NCI-H2029 (cell line): ENCODE measurements around the gene FAM117B.

Experiments
- DNase-seq: peaks from one replicate; lab custom pipeline; 2025; lab: John Stamatoyannopoulos, UW

The FAM117B gene

GRCh38 chr2:202814226-202814625 is 179.5 kb downstream of the FAM117B start:
- no peak for DNase-seq

DNA sequence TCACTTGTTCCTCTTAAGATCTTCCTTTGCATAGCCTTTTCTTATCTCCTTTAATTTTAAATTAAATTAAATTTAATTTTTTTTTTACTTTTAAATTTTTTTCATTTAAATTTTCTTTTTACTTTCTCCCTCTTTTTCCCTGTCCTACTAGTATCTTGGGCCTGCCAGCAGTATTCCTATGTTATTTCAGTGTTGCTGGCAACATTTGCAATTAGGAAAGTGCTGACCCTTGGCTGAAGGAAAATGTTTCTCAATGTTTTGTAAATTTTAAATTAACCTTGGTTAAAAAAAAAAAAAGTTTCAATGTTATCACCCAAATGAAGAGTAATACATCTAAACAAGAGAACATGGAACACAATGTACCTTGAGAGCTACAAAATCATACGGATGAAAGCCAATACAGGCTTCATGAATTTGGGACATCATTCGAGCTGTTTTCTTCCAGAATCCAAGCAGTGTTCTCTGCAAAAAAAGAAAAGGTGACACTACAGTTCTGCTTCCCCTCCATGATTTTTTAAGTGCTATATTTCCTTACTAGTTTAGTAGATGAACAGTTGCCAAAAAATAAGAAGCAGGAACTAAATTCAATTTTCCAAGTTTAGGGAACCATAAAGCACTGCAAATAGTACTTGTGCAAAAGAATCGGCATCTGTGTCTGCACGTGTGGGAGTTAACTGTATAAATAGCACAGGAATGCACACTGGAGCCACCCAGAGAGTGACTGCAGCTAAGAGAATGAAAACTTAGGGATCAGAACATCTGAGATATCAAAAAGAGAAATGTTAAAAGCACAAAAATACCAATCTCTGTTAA is 181.0 kb downstream of the FAM117B start:
- no peak for DNase-seq

- DNase-seq = no peak
Observed at GRCh38 chr2:202817771-202818170, 183.0 kb downstream of the FAM117B start.

DNA sequence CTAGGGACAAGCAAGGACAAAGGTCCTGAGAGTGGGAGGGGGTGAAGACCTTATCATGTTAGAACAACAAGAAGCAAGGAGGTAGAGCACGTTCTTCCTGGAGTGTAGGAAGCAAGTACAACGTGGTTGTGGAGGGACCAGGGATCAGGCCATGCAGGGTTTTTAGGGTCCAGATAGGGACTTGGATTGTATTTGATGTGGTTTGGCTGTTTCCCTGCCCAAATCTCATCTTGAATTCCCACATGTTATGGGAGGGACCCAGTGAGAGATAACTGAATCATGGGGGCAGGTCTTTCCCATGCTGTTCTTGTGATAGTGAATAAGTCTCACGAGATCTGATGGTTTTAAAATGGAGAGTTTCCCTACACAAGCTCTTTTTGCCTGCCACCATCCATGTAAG is 183.6 kb downstream of the FAM117B start:
- no peak for DNase-seq
